K562 (cell line): ENCODE data around the gene PCSK6.

Experiments used
- EZH2 ChIP-seq: IDR thresholded peaks from 2 replicates; pipeline ENCODE4 v1.6.1; 2012; ENCODE audit warnings: low read depth, mild to moderate bottlenecking, inconsistent platforms, low read length, borderline replicate concordance
- JUN ChIP-seq, 2 experiments: sonication (generic) in 1 of 2; formaldehyde crosslinking in 1 of 2; IDR thresholded peaks; 2 replicates each; pipeline versions ENCODE4 v1.6.1 to v1.8.0; 2012 to 2022; ENCODE audit warnings: borderline replicate concordance in 2 of 2, mild to moderate bottlenecking in 2 of 2, improper control_type of control experiment in 1 of 2, low read depth in 1 of 2, low read length in 1 of 2, missing genetic modification reagents in 1 of 2
- MXI1 ChIP-seq: IDR thresholded peaks from 2 replicates; pipeline ENCODE4 v1.6.1; 2011; ENCODE audit warnings: low read depth, mild to moderate bottlenecking, improper control_type of control experiment, low read length
- POLR2A ChIP-seq: fragments of 450-650 bp; conservative IDR thresholded peaks from 2 replicates; pipeline ENCODE4 v1.6.1; 2016
- POLR2AphosphoS5 ChIP-seq: IDR thresholded peaks from 2 replicates; pipeline ENCODE4 v1.6.1; 2011; ENCODE audit warnings: mild to moderate bottlenecking, low read depth, low read length, moderate library complexity; ENCODE audit not compliant: control insufficient read depth, insufficient read depth
- PREB ChIP-seq: sonication (generic); formaldehyde crosslinking; IDR thresholded peaks from 2 replicates; pipeline ENCODE4 v1.8.1; 2023; ENCODE audit warnings: mild to moderate bottlenecking, missing genetic modification reagents
- RFX5 ChIP-seq: IDR thresholded peaks from 2 replicates; pipeline ENCODE4 v1.6.1; 2011; ENCODE audit warnings: low read depth, mild to moderate bottlenecking, improper control_type of control experiment, low read length
- SP1 ChIP-seq: sonication (generic); formaldehyde crosslinking; IDR thresholded peaks from 2 replicates; pipeline ENCODE4 v1.8.1; 2022; ENCODE audit warnings: mild to moderate bottlenecking, missing genetic modification reagents
- TEAD4 ChIP-seq, 2 experiments: sonication (generic) in 1 of 2; formaldehyde crosslinking in 1 of 2; IDR thresholded peaks; 2 replicates each; pipeline versions ENCODE4 v1.6.1 to v1.8.0; 2012 to 2022; ENCODE audit warnings: borderline replicate concordance in 1 of 2, inconsistent platforms in 1 of 2, low read length in 1 of 2, mild to moderate bottlenecking in 1 of 2, missing genetic modification reagents in 1 of 2
- ZNF24 ChIP-seq: fragments of 450-650 bp; IDR thresholded peaks from 2 replicates; pipeline ENCODE4 v1.6.1; 2016
- ZNF584 ChIP-seq: fragments of 200-800 bp; sonication (Bioruptor generic); IDR thresholded peaks from 2 replicates; pipeline ENCODE4 v1.6.1; 2016; ENCODE audit warnings: low read depth, mild to moderate bottlenecking, missing genetic modification characterization, missing compliant biosample characterization
- TF ChIP-seq, protein P1 (sequence below), 3 experiments: IDR thresholded peaks in 2 of 3; conservative IDR thresholded peaks in 1 of 3; 2 replicates each; pipeline ENCODE4 v1.5.1; 2011 to 2012; ENCODE audit warnings: low read length in 3 of 3, mild to moderate bottlenecking in 3 of 3, control low read depth in 2 of 3, improper control_type of control experiment in 1 of 3, inconsistent platforms in 1 of 3, low read depth in 1 of 3, mixed read lengths in 1 of 3, moderate library complexity in 1 of 3; ENCODE audit not compliant: insufficient read depth in 2 of 3

DNA sequence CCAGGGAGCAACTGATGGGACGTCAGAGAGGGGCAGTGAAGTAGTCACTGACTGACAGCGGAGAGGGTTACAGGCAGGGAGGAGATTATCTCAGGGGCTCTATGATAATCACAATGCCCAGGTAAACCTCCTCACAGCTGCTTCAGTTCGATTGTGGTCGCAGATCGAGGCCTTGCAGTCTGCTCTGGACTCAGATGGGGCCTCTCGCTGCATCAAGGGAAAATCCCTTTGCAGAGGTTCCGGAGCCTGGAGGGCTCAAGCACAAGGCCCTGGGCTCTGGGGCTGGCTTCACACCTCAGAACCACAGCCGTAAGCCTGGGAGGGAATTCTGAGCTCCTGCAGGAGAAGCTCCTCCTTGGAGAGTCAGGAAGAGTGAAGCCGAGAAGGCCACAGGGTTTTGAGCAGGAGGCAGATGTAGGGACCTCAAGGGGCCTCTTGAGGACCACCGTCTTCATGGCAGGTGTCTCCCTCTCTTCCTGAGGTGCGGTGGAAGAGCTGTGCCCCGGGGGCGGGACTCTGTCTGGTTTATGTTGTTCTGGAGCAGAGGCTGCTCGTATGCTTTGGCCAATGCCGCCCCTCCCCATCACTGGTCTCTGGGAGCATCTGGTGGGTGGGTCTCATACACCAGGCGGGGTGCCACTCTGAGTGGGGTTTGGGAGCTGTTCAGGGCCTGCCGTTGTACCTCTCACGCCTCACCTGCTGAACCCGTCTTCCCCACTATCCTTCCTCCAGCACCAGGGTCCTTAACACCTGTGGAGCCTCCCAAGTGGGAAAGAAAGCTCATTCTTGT is 175.0 kb downstream of the PCSK6 start:
- TF ChIP-seq POLR2A (no peak), ZNF24 (no peak), POLR2AphosphoS5 (no peak), ZNF584 (CRISPR knock-in tag) (no peak), JUN (IDR thresholded peaks at IDR 0.05; ENCODE audit: borderline replicate concordance, low read depth, low read length) (no peak), JUN (CRISPR knock-in tag; IDR thresholded peaks at IDR 0.05; ENCODE audit: borderline replicate concordance) (no peak), SP1 (CRISPR knock-in tag) (no peak), RFX5 (no peak), TEAD4 (IDR thresholded peaks at IDR 0.05; ENCODE audit: low read length) (no peak), TEAD4 (CRISPR knock-in tag; IDR thresholded peaks at IDR 0.05; ENCODE audit: borderline replicate concordance) (no peak), EZH2 (no peak), PREB (no peak), MXI1 (no peak)
- TF ChIP-seq, protein P1, sequence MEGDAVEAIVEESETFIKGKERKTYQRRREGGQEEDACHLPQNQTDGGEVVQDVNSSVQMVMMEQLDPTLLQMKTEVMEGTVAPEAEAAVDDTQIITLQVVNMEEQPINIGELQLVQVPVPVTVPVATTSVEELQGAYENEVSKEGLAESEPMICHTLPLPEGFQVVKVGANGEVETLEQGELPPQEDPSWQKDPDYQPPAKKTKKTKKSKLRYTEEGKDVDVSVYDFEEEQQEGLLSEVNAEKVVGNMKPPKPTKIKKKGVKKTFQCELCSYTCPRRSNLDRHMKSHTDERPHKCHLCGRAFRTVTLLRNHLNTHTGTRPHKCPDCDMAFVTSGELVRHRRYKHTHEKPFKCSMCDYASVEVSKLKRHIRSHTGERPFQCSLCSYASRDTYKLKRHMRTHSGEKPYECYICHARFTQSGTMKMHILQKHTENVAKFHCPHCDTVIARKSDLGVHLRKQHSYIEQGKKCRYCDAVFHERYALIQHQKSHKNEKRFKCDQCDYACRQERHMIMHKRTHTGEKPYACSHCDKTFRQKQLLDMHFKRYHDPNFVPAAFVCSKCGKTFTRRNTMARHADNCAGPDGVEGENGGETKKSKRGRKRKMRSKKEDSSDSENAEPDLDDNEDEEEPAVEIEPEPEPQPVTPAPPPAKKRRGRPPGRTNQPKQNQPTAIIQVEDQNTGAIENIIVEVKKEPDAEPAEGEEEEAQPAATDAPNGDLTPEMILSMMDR (IDR thresholded peaks at IDR 0.05 in 2 of 3, conservative IDR thresholded peaks at IDR 0.05 in 1 of 3; ENCODE audit: insufficient read depth in 2 of 3, low read depth in 1 of 3, low read length in 3 of 3) = no peak
